Measurements from ENCODE around the gene AKAP12.

The AKAP12 gene, protein sequence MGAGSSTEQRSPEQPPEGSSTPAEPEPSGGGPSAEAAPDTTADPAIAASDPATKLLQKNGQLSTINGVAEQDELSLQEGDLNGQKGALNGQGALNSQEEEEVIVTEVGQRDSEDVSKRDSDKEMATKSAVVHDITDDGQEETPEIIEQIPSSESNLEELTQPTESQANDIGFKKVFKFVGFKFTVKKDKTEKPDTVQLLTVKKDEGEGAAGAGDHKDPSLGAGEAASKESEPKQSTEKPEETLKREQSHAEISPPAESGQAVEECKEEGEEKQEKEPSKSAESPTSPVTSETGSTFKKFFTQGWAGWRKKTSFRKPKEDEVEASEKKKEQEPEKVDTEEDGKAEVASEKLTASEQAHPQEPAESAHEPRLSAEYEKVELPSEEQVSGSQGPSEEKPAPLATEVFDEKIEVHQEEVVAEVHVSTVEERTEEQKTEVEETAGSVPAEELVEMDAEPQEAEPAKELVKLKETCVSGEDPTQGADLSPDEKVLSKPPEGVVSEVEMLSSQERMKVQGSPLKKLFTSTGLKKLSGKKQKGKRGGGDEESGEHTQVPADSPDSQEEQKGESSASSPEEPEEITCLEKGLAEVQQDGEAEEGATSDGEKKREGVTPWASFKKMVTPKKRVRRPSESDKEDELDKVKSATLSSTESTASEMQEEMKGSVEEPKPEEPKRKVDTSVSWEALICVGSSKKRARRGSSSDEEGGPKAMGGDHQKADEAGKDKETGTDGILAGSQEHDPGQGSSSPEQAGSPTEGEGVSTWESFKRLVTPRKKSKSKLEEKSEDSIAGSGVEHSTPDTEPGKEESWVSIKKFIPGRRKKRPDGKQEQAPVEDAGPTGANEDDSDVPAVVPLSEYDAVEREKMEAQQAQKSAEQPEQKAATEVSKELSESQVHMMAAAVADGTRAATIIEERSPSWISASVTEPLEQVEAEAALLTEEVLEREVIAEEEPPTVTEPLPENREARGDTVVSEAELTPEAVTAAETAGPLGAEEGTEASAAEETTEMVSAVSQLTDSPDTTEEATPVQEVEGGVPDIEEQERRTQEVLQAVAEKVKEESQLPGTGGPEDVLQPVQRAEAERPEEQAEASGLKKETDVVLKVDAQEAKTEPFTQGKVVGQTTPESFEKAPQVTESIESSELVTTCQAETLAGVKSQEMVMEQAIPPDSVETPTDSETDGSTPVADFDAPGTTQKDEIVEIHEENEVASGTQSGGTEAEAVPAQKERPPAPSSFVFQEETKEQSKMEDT (N-terminal part only)

GRCh38 chr6:151239603-151240035 lies at the start of gene AKAP12:
Gene AKAP12, plus strand, starts transcription at chr6:151239967. Its CDS starts 596 bp downstream, at chr6:151240563.
- DNase-seq (ENCODE audit: low spot score) = no peak

- no peak for DNase-seq (ENCODE audit: low spot score)
Measured at GRCh38 chr6:151191527-151191926, 48.2 kb upstream of the AKAP12 start.

GRCh38 chr6:151196555-151196954 lies 43.2 kb upstream of the AKAP12 start:
- DNase-seq (ENCODE audit: low spot score) = no peak

GRCh38 chr6:151197556-151197955 lies 42.2 kb upstream of the AKAP12 start:
- no peak for DNase-seq (ENCODE audit: low spot score)

DNA sequence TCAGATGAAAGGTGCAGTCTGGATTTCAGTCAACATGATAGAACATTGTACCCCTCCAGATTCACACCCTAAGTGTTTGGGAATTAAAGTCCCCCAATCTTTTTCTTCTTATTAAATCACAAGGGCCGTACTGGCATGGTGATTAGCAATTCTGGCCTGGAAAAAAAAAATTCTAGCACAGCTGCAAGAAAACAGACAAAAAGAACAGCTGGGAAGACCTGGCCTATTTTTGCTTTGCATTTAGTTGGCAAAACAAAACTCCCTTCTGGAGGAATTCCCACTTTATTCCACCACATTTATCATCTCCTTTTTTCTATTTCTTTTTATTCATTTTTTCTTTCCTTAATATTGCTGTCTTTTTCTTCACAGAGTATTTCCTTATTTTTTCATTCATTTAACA lies 39.8 kb upstream of the AKAP12 start:
- no peak for DNase-seq (ENCODE audit: low spot score)

GRCh38 chr6:151205721-151206600 lies 33.8 kb upstream of the AKAP12 start:
- DNase-seq (ENCODE audit: low spot score) = no peak

DNA sequence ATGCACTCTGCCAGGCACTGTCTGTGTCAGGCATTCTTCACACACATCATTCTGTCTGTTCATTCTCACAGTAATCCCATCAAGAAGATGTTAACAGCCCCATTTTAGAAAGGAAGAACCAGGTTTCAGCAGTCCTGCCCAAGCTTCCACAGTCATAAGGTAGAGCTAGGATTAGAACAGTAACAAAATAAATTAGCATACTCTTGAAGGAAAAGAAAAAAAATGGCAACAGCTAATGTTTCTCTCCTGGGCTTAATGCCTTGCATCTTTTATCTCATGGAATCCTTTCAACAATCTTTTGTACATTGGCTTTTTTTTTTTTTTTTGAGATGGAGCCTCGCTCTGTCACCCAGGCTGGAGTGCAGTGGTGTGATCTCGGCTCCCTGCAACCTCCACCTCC lies 32.1 kb upstream of the AKAP12 start:
- no peak for DNase-seq (ENCODE audit: low spot score)

DNA sequence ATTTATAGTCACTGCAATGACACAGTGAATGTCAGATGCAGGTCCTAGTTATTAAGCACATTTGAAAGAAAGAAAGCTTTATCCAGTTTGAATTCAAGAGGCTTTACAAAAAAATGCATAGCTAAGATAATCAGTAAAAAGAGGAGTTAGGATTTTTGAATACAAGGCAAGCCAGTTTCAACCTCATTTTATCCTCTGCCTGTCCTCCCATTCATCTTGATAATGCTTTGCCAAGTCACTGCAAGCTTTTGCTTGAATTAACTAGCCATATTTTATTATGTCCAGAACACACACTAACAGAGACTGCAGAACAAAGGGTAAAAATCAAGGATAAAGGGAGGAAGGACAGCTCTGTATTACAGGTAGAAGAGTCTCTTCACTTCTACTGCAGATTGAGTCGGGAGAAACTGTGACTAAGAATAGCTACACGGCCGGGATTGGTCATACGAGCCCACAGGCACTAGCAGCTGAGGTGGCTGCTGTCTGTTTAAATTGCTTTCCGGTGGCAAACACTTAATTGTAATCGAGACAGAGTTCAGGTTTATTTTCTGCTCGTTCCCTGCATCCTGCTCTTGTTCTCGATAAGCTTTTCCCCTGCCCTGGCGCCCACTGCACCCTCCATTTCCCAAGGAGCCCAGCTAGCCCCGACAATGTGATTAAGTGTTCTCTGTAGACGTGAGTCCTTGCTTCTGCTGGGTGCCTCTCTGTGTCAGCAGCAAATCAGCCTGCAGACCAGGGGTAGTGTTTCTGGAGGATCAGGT lies 30.5 kb upstream of the AKAP12 start:
- no peak for DNase-seq (ENCODE audit: low spot score)

DNA sequence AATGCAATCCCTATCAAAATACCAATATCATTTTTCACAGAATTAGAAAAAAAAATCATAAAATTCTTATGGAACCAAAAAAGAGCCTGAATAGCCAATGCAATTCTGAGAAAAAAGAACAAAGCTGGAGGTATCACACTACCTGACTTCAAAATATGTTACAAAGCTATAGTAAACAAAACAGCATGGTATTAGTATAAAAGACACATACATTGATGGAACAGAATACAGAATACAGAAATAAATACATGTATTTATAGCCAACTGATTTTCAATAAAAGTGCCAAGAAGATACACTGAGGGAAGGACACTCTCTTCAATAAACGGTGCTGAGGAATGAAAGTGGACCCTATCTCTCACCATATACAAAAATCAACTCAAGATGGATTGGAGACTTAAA lies 28.7 kb upstream of the AKAP12 start:
- no peak for DNase-seq (ENCODE audit: low spot score)

GRCh38 chr6:151213352-151213751 lies 26.4 kb upstream of the AKAP12 start:
- DNase-seq (ENCODE audit: low spot score) = no peak

DNA sequence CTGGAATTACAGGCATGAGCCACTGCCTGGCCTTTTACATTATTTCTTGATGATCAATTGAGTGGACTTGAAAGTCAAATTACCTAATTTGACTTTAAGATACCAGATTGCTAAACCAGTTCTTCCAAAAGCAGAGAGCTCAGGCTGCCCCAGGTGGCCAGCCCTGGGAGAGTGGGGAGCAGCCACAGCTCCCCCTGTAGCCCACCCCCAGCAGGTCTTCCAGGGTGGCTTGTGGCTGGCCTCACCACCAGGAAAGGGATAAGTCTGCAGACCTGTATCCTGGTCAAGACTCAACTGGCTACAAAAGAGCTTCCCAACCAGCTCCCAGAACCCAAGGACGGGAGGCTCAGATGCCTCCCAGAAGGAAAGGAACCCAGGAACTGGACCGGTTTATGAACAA lies 23.8 kb upstream of the AKAP12 start:
- DNase-seq (ENCODE audit: low spot score) = no peak

GRCh38 chr6:151216804-151217203 lies 23.0 kb upstream of the AKAP12 start:
- DNase-seq (ENCODE audit: low spot score) = no peak

- DNase-seq (ENCODE audit: low spot score) = no peak
Measured at GRCh38 chr6:151219192-151219591, 20.6 kb upstream of the AKAP12 start.

DNA sequence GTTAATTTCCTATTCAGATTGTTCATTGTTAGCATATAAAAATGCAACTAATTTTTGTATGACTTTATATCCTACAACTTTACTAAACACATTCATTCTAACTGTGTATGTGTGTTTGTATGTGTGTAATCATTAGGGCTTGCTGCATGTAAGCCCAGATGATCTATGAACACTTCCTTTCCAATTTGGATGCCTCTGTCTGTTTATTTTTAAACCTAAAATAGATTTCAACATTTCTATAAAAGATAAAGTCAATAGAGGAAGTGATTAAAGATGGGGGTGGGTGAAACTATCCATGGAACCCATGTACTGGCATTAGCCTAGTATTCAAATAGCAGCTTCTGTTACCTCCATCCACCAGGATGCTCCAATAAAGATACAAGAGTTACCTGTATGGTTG lies 15.7 kb upstream of the AKAP12 start:
- DNase-seq (ENCODE audit: low spot score) = no peak

GRCh38 chr6:151225919-151226318 lies 13.8 kb upstream of the AKAP12 start:
- no peak for DNase-seq (ENCODE audit: low spot score)

DNA sequence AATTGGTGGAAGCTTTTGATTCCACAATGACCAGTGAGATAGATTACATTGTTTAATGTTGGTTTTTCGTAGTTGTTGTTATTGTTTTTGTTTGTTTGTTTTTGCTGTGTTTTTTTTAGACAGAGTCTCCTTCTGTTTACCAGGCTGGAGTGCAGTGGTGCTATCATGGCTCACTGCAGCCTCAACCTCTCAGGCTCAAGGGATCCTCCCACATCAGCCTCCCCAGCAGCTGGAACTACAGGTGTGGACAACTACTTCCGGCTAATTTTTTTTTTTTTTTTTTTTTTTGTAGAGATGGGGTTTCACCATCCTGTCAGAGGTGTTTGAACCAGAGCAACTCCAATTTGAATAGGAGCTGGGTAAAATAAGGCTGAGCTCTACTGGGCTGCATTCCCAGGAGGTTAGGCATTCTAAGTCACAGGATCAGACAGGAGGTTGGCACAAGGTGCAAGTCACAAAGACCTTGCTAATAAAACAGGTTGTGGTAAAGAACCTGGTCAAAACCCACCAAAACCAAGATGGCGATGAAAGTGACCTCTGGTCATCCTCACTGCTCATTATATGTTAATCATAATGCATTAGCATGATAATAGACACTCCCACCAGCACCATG lies 10.9 kb upstream of the AKAP12 start:
- DNase-seq (ENCODE audit: low spot score) = no peak

GRCh38 chr6:151229401-151230276 lies 10.1 kb upstream of the AKAP12 start:
- no peak for DNase-seq (ENCODE audit: low spot score)

GRCh38 chr6:151230277-151230577 lies 9.5 kb upstream of the AKAP12 start:
- no peak for DNase-seq (ENCODE audit: low spot score)

GRCh38 chr6:151232899-151233298 lies 6.9 kb upstream of the AKAP12 start:
- no peak for DNase-seq (ENCODE audit: low spot score)

All from left forelimb (tissue), 1 donor.